Dendritic cell treated with granulocyte-macrophage colony-stimulating factor and Interleukin-4, amounts not matched to agents 40 ng/mL and 50 ng/mL, for 4 days (primary cell): ENCODE measurements around the gene SLC40A1.

Source experiments
- H3K27ac Mint-ChIP-seq: one replicate; pipeline ENCODE4 v1.8.0; 2022; ENCODE audit warnings: mild to moderate bottlenecking, mixed read lengths
- H3K27me3 Mint-ChIP-seq: one replicate; pipeline ENCODE4 v1.8.0; 2022; ENCODE audit warnings: mild to moderate bottlenecking, mixed read lengths
- H3K36me3 Mint-ChIP-seq: one replicate; pipeline ENCODE4 v1.8.0; 2022; ENCODE audit warnings: low read depth, mixed read lengths
- H3K4me1 Mint-ChIP-seq: one replicate; pipeline ENCODE4 v1.8.0; 2022; ENCODE audit warnings: low read depth, mixed read lengths
- H3K4me3 Mint-ChIP-seq: one replicate; pipeline ENCODE4 v1.8.0; 2022; ENCODE audit warnings: mild to moderate bottlenecking, moderate library complexity, mixed read lengths
- H3K9me3 Mint-ChIP-seq: one replicate; pipeline ENCODE4 v1.8.0; 2022; ENCODE audit warnings: mixed read lengths
- intact Hi-C: fragments of 100-400 bp; cut with micrococcal nuclease; formaldehyde crosslinking; loops from one replicate; pipeline ENCODE4 v1.15.0; 2022

Gene SLC40A1

DNA sequence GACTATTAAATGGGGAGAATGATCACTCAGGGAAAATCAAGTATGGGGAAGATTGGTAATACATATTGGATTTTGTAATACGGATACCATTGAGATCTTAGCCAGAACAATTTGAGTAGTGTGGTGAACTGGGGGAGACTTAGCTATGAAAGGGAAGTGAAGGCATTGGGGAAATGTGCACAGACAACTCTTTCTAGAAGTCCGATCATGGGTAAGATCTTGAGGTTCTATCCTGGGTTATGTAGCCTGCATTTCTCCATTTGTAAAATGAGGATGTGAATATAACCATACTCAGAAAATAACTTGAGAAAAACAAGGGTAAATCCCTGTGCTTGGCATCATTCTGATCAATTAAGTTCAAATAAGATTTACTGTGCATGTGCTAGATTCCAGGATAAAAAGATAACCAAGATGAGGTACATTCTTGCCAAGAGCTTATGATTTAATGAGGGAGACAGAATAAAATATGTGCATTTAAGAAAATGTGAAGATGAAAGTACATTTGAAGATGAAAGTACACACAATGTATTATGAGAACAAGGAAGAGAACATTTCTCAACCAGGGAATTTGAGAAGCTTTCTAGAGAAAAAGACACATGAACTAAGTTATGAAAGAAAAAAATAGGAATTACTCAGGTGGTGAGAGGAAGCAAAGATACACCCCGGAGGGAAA is 49.5 kb downstream of the SLC40A1 start:
- peaks cover 61% of the 10 kb centered on the region for H3K4me1 Mint-ChIP-seq
- H3K27me3 Mint-ChIP-seq, result no peaks in the 10 kb centered on the region
- intact Hi-C loops, result no loop called here
- H3K27ac Mint-ChIP-seq, result peak overlapping the region; percentile 83
- peak overlapping the region; percentile 21 for H3K4me3 Mint-ChIP-seq
- H3K9me3 Mint-ChIP-seq, result no peaks in the 10 kb centered on the region
- no peaks in the 10 kb centered on the region for H3K36me3 Mint-ChIP-seq

DNA sequence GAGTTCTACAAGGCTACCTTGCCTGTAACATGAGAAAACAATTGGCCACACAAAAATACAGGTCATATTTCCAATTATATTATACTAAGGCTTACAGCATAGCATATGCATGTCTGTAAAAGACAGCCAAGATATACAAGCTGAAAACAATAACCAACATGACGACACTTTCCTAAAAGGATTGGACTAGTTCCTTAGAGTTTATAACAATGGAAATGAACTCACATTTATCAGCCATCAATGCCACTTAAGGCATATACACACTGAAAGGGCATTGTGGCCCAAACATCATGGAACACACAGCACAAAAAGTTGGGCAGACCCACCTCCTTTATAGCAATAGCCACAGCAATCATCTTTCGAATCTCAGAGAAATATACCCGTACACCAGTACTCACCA is 52.0 kb downstream of the SLC40A1 start:
- intact Hi-C loops, result no loop called here
- no peaks in the 10 kb centered on the region for H3K9me3 Mint-ChIP-seq
- peaks cover 42% of the 10 kb centered on the region for H3K4me1 Mint-ChIP-seq
- H3K27me3 Mint-ChIP-seq, result no peaks in the 10 kb centered on the region
- no peak overlapping the region for H3K4me3 Mint-ChIP-seq
- no peaks in the 10 kb centered on the region for H3K36me3 Mint-ChIP-seq
- no peak overlapping the region for H3K27ac Mint-ChIP-seq

DNA sequence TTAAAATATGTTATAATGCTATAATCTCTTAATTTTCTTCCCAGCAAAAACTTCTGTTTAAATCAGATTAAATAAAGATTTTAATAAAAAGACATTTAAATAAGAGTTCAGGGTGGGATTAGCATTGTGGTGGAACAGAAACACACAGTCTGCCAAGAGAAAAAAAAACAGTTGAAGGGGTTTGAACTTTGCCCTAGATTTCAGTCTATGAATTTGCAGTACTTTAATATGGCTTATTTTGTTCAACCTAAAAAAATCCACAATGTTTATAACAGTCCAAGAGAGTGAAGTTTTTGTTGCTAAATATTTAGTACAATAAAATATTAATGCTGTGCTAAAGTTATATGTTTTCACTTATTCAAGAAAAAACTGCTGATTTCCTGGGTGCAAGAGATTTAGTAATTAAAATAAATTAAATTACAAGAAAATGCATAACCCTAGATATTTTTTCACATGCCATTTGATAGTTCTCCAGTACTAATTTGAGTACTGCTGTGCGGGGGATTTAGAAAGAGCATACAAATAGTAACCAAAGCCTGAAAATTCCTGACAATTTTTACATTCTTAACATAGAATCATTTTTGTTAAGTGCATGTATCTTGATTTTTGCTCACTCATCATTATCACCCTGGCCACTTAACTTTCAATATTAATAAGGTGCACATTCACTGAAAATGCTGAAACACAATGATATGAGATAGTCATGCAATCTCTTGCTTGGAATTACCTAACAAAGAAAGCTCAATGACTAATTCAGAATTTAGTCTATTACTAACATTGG is 52.6 kb downstream of the SLC40A1 start:
- Mint-ChIP-seq H3K36me3 (no peaks in the 10 kb centered on the region), H3K9me3 (no peaks in the 10 kb centered on the region), H3K4me3 (no peak overlapping the region), H3K27me3 (no peaks in the 10 kb centered on the region), H3K4me1 (peaks cover 37% of the 10 kb centered on the region), H3K27ac (no peak overlapping the region)
- intact Hi-C loops, result no loop called here

DNA sequence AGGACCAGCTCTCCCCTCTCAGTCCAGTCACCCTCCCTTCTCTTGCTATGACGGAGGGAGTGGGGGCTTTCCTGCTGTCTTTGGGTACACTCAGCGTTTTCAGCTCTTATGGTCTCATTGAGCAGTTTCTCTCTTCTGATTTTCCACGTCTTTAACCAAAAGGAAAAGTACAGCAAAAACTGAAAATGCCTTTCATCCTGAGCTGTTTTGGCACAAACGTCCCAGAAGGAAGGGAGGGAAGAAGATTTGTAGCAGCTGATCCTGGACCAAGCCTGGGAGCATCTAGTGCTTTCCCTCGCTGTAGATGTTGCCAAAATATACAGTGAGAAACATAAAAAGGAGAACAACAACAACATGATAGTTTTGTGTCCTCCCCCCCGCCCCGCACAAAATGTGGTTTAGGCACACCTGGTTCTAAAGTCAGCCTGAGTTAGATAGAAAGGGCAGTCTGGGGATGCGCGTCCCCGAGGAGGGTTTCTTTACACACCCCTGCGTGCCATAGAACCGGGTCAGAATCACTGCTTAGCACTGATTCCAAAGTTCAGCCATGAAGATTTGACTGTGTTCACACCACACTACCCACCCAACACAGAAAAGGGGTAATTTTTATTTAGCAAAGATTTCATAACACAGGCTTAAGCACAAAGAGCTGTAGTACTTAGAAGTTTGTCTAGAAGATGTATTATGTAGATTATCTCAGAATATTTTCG is 53.4 kb downstream of the SLC40A1 start:
- intact Hi-C loops, result no loop called here
- Mint-ChIP-seq H3K4me3 (no peak overlapping the region), H3K27me3 (no peaks in the 10 kb centered on the region), H3K36me3 (no peaks in the 10 kb centered on the region), H3K27ac (no peak overlapping the region), H3K9me3 (no peaks in the 10 kb centered on the region), H3K4me1 (peaks cover 40% of the 10 kb centered on the region)

DNA sequence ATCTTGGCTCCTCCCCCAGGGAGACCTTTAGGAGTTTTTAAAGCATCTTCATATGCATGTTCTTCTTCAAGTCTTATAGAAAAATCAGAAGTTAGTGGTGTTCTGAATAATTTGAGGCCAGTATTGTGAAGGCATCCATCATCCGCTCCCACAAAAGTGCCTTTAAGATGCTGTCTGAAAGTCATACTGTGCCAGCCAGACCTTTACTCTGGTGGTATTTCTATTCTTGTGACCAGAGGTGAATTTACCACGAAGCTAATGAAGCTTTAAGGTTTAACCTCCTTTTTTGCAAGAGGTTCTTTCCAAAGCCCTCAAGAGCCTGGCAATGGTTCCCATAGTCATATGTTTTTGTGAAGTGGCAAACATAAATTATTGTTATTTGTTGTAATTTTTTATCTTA is 54.3 kb downstream of the SLC40A1 start:
- H3K27me3 Mint-ChIP-seq, result no peaks in the 10 kb centered on the region
- no peak overlapping the region for H3K27ac Mint-ChIP-seq
- intact Hi-C loops, result no loop called here
- no peaks in the 10 kb centered on the region for H3K9me3 Mint-ChIP-seq
- H3K4me1 Mint-ChIP-seq, result peaks cover 43% of the 10 kb centered on the region
- no peaks in the 10 kb centered on the region for H3K36me3 Mint-ChIP-seq
- H3K4me3 Mint-ChIP-seq, result no peak overlapping the region

DNA sequence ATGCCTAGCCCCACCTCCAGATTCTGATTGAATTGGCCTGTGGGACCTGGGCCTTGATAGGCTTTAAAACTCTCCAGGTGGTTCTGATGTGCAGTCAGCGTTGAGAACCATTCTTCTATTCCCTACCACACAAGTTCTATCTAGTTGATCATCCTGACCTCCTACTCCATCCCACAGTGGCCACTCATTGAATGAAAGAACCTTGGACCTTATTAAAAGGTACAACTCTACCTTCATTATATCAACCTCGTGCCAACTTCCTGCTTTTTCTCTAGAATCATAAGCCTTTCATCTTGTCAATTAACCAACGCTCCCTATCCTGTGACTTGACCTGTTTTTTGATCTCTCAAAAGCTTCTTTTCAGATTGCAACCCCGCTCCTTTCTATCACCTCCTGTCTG is 55.8 kb downstream of the SLC40A1 start:
- no peaks in the 10 kb centered on the region for H3K9me3 Mint-ChIP-seq
- H3K4me1 Mint-ChIP-seq, result peaks cover 29% of the 10 kb centered on the region
- no peak overlapping the region for H3K27ac Mint-ChIP-seq
- H3K27me3 Mint-ChIP-seq, result no peaks in the 10 kb centered on the region
- intact Hi-C loops, result no loop called here
- H3K4me3 Mint-ChIP-seq, result no peak overlapping the region
- no peaks in the 10 kb centered on the region for H3K36me3 Mint-ChIP-seq

DNA sequence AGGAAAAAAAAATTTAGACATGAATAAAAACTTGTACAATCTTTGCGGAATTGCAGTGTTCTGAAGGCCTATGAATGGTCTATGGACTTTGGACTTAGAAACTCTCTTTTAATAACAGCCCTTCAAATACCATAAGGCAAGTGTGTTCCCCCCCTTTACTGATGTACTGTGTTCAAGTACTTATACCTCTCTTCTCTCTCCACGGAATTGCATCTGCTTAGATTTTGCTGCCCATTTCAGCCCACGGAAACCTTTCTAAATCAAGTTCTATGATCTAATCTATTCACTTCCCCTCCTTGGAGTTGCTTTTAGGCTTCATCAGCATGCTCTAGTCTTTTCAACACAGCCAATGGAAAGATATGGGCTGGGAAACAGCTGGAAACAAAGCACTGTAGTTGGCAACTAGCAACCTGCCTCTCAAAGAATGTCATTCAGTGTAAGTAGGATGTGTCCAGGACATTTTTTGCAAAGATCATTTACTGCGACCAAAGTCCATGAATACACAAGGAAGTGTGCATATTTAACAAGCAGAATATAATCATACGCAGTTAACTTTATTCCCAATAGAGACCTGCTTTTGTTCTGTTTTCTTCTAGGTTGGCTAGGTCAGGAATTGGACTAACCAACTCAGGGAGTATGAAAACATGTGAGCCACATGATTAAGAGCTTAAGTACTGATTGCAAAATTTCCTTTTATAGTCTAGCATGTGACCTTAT is 58.0 kb downstream of the SLC40A1 start:
- H3K4me1 Mint-ChIP-seq, result peaks cover 43% of the 10 kb centered on the region

DNA sequence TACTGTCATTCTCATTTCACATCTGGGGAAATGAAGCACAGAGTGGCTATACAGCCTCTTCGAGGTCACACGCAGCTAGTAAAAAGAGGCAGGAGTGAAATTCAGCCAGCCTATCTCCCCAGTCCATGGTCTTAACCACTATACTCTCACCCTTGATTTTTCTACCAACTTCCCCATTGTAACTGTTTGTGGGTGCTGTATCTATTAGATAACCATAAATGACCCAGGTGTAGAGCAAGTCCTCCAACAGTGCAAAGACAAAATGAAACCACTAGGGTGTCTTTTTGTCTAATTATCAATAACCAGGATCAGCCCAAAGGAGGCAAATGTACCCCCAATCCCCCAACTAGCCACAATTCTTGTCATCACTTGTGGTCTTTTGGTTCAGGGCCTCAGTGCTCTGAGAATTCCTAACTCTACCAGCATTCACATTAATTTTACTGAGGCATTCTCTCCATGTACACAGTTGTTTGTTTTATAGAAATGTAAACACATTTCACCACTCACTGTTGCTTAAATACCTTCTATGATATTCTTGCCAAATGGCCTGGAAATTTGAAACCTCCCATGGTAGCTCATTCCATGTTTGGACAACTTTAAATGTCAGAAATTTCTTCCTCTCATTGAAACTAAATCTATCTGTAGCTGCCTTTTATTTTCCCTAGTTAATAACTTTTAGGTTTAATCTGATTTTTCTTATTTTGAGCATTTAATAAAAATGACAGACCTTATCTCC is 58.7 kb downstream of the SLC40A1 start:
- Mint-ChIP-seq H3K4me3 (no peak overlapping the region), H3K36me3 (peaks cover 7% of the 10 kb centered on the region), H3K9me3 (peaks cover 13% of the 10 kb centered on the region), H3K27ac (peak overlapping the region; percentile 59), H3K27me3 (no peaks in the 10 kb centered on the region), H3K4me1 (peaks cover 48% of the 10 kb centered on the region)
- intact Hi-C loops, result no loop called here

More for the DNA sequence above, 58.0 kb downstream of the SLC40A1 start:
- Mint-ChIP-seq H3K27me3 (no peaks in the 10 kb centered on the region), H3K36me3 (no peaks in the 10 kb centered on the region), H3K9me3 (peaks cover 6% of the 10 kb centered on the region), H3K4me3 (no peak overlapping the region), H3K27ac (peak overlapping the region; percentile 59)
- intact Hi-C loops, result no loop called here

DNA sequence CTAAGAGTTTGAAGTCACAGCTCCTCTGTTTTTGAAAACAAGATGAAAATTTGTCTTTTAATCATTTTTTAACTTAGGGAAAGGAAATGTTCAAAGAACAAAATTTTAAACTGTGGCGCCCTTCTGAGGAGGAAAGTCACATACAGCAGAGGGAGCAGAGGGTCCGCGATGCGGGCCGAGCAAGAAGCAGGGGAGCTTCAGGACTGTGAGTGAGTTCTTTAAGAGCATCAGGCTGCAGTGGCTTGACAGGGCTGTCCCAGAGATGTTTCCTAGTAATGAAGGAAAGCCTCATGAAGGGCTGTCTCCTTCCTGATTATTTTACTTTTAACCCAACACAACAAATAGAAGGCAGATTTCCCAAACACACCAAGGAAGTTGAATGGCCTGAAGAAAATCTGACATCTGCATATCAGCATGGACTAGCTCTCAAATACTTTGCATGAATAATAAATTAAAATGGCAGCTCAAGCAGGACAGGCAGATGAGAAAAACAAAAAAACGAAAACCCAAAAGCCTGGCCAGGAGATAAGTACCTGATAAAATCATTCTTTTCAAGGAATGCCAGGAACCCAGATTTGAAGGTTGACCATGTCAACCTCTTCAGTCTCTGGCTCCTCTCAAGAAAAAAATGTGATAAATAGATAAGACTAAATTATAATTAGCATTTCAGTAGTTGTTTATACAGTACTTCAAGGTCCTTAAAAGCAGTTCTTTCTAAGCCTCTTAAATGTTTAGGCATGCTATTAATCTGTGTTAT is 60.8 kb downstream of the SLC40A1 start:
- intact Hi-C loops, result no loop called here
- Mint-ChIP-seq H3K27me3 (no peaks in the 10 kb centered on the region), H3K27ac (peak overlapping the region; percentile 11), H3K4me3 (no peak overlapping the region), H3K4me1 (peaks cover 56% of the 10 kb centered on the region), H3K9me3 (peaks cover 15% of the 10 kb centered on the region), H3K36me3 (peaks cover 8% of the 10 kb centered on the region)

DNA sequence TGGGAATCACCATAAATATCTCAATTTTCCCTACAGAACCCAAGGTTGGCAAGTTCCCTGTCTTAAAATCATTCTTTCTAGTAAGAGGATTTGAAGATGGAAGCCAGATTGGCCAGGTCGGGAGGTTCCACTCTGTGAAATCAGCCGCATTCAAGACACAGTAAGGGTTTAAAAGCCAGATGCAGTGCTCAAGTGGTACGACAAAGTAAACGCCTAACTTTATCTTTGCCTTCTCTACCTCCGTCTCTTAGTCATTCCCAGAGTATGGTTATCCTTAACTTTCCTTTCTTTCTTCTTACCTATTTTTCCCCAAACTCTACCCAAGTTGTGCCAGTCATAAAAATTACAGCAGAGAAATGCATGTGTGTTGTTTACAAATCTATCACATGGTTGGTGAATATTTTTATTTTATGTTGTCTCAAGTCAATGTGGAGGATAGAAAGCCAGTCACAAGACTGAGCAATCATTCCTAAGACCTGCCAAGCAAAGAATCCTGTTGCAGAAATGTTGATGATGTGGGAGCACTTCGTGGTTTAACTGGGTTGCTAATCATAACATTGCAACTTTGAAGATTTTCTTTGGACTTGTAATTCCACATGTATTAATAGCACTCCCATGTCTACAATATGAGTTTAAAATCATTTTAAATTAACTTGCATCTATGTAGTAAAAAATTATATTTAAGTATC is 62.6 kb downstream of the SLC40A1 start:
- H3K36me3 Mint-ChIP-seq, result peaks cover 8% of the 10 kb centered on the region
- no peak overlapping the region for H3K4me3 Mint-ChIP-seq
- H3K27me3 Mint-ChIP-seq, result no peaks in the 10 kb centered on the region
- H3K9me3 Mint-ChIP-seq, result peaks cover 15% of the 10 kb centered on the region
- intact Hi-C loops, result no loop called here
- peak overlapping the region; percentile 23 for H3K27ac Mint-ChIP-seq
- H3K4me1 Mint-ChIP-seq, result peaks cover 73% of the 10 kb centered on the region

DNA sequence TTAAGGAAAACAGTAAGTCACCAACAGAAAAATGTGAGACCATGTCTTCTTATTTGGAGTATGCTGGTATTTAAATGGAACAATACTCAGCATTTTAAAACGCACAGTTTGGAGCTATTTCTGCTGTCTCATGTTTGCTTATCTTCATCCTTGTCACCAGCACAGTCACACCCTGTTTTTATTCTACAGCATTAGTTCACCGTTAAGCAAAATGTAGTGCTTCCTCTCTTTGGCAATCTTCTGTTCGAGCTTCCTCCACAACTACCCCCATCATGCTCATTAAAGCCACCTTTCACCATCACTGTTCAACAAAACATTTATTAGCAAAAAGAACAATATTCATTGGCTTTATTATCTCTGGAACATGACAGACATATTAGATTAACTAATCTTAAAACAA is 64.0 kb downstream of the SLC40A1 start:
- Mint-ChIP-seq H3K9me3 (peaks cover 15% of the 10 kb centered on the region), H3K4me3 (no peak overlapping the region), H3K36me3 (peaks cover 8% of the 10 kb centered on the region), H3K4me1 (peaks cover 63% of the 10 kb centered on the region), H3K27ac (no peak overlapping the region), H3K27me3 (no peaks in the 10 kb centered on the region)
- intact Hi-C loops, result no loop called here

DNA sequence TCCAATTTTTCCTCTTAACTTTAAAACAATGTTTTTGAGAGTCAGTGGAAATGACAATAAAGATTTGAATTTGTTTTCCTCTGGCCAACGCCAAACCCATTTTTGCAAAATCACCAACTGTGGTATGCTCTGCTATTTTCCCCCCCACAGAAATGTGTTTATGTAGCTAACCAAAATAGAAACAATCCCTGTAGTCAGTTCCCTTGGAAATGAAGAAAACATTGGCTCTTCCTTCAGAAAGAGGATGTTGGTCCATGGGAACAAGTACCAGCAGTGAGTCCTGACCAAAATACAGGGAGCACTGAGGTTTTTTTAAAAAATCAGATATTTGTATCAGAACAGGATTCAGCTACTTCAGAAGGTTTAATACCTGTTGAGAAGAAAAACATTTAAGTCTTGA is 65.3 kb downstream of the SLC40A1 start:
- no peaks in the 10 kb centered on the region for H3K27me3 Mint-ChIP-seq
- H3K27ac Mint-ChIP-seq, result peak overlapping the region; percentile 45
- H3K9me3 Mint-ChIP-seq, result peaks cover 20% of the 10 kb centered on the region
- intact Hi-C loops, result loop anchor here (2.0 kb wide), 1 partner anchor 54 kb away; no protein-coding TSS in a partner anchor
- H3K36me3 Mint-ChIP-seq, result peaks cover 8% of the 10 kb centered on the region
- H3K4me1 Mint-ChIP-seq, result peaks cover 61% of the 10 kb centered on the region
- no peak overlapping the region for H3K4me3 Mint-ChIP-seq
